ENCODE measurements around the gene HS3ST4.

DNA sequence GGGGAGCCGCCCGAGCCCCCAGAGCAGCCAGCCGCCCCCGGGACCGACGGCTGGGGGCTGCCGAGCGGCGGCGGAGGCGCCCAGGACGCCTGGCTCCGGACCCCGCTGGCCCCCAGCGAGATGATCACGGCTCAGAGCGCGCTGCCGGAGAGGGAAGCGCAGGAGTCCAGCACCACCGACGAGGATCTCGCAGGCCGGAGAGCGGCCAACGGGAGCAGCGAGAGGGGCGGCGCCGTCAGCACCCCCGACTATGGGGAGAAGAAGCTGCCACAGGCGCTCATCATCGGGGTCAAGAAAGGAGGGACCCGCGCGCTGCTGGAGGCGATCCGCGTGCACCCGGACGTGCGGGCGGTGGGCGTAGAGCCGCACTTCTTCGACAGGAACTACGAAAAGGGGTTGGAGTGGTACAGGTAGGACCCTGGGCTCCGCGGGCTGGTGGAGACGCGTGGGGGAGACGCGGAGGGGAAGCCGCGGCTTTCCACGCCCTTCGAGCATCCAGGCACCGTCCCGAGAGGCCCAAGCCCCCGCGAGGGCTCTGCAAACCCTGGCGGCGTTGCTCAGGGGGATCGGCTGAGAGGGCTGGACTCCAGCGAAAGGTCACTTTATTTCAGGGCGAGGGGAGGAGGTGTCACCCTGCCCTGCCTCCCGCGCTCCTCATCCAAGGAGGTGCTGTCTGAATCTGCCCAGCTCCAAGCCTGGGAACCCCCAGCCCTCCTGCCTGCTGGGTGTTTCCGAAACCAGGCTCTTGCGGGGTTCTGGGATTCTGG lies 1.2 kb downstream of the HS3ST4 start:
- TF ChIP-seq, protein P1, sequence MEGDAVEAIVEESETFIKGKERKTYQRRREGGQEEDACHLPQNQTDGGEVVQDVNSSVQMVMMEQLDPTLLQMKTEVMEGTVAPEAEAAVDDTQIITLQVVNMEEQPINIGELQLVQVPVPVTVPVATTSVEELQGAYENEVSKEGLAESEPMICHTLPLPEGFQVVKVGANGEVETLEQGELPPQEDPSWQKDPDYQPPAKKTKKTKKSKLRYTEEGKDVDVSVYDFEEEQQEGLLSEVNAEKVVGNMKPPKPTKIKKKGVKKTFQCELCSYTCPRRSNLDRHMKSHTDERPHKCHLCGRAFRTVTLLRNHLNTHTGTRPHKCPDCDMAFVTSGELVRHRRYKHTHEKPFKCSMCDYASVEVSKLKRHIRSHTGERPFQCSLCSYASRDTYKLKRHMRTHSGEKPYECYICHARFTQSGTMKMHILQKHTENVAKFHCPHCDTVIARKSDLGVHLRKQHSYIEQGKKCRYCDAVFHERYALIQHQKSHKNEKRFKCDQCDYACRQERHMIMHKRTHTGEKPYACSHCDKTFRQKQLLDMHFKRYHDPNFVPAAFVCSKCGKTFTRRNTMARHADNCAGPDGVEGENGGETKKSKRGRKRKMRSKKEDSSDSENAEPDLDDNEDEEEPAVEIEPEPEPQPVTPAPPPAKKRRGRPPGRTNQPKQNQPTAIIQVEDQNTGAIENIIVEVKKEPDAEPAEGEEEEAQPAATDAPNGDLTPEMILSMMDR (IDR thresholded peaks at IDR 0.05) = no peak
- TF ChIP-seq POLR2AphosphoS5 (IDR thresholded peaks at IDR 0.05) = no peak
